Natural killer cell (primary cell): ENCODE results near the gene DLGAP4. TPM values are rescaled to one million over a fixed set of nuclear protein-coding genes. Genes with fewer than 3 reads are reported as not detected.

Experiments used
- ATAC-seq, 3 donors: fragments of 150-1000 bp in 2 of 3; fragments of 200-7000 bp in 1 of 3; cut with Tn5 transposase; 1 replicate in 1 of 3; 2 replicates in 2 of 3; pipeline ENCODE4 v1.10.0; 2021; ENCODE audit warnings: mild to moderate bottlenecking in 2 of 3, moderate library complexity in 2 of 3
- DNase-seq, 2 donors: peaks; one replicate each; pipeline versions ENCODE4 v3.0.0 to v3.0.0-alpha.2; 2013 to 2021; ENCODE audit warnings: mixed read lengths in 1 of 2
- H3K27ac ChIP-seq: one replicate; pipeline ENCODE4 v1.5.1; 2013; ENCODE audit warnings: mild to moderate bottlenecking, low read length
- H3K27me3 ChIP-seq: one replicate; pipeline ENCODE4 v1.6.1; 2013; ENCODE audit warnings: low read length; ENCODE audit not compliant: control insufficient read depth, insufficient read depth
- H3K36me3 ChIP-seq: one replicate; pipeline ENCODE4 v1.6.1; 2013; ENCODE audit warnings: low read length; ENCODE audit not compliant: control insufficient read depth, insufficient read depth
- H3K4me1 ChIP-seq: one replicate; pipeline ENCODE4 v1.6.1; 2013; ENCODE audit warnings: low read length; ENCODE audit not compliant: control insufficient read depth, insufficient read depth
- H3K4me3 ChIP-seq: one replicate; pipeline ENCODE4 v1.5.1; 2013; ENCODE audit warnings: low read length
- H3K9me3 ChIP-seq: one replicate; pipeline ENCODE4 v1.6.1; 2013; ENCODE audit warnings: low read length; ENCODE audit not compliant: control insufficient read depth, insufficient read depth
- H3K27ac Mint-ChIP-seq, 2 donors: one replicate each; pipeline ENCODE4 v1.8.0; 2022; ENCODE audit warnings: mild to moderate bottlenecking in 2 of 2, mixed read lengths in 2 of 2, moderate library complexity in 1 of 2
- H3K27me3 Mint-ChIP-seq, 2 donors: one replicate each; pipeline ENCODE4 v1.8.0; 2022; ENCODE audit warnings: low read depth in 2 of 2, mixed read lengths in 2 of 2
- H3K36me3 Mint-ChIP-seq: one replicate; pipeline ENCODE4 v1.8.0; 2022; ENCODE audit warnings: mixed read lengths
- H3K4me1 Mint-ChIP-seq, 2 donors: one replicate each; pipeline ENCODE4 v1.8.0; 2022; ENCODE audit warnings: mixed read lengths in 2 of 2
- H3K4me3 Mint-ChIP-seq: one replicate; pipeline ENCODE4 v1.8.0; 2022; ENCODE audit warnings: mild to moderate bottlenecking, moderate library complexity, mixed read lengths
- H3K9me3 Mint-ChIP-seq, 2 donors: one replicate each; pipeline ENCODE4 v1.8.0; 2022; ENCODE audit warnings: mixed read lengths in 2 of 2
- CTCF ChIP-seq: fragments of 200-600 bp; IDR thresholded peaks from one replicate; pipeline ENCODE4 v1.8.0; 2022; ENCODE audit warnings: antibody characterized with exemption
- WGBS: methylation state at CpG from one replicate; pipeline ENCODE4 v1.1.7; 2013; ENCODE audit warnings: missing lambda C conversion rate; ENCODE audit not compliant: insufficient coverage; 5-methylcytosine and 5-hydroxymethylcytosine counted together
- intact Hi-C: fragments of 100-400 bp; cut with micrococcal nuclease; formaldehyde crosslinking; loops from one replicate; pipeline ENCODE4 v1.14.2; 2022
- total RNA-seq, 4 donors: library from RNA; stranded (reverse); fragments of 120-200 nt in 1 of 4; gene quantifications; one replicate each; pipeline versions ENCODE4 v1.2.3 to v1.2.4, GENCODE V29; 2013 to 2022

Gene DLGAP4
- total RNA-seq, 3 donors from 2014 or later (not counting 1 experiment from before 2014, with no cell fraction given): 47.9 to 51.6 (median 51.2) TPM

GRCh38 chr20:36532388-36532787 is 226.2 kb downstream of the DLGAP4 start:
- no peaks in the 10 kb centered on the region for H3K4me1 Mint-ChIP-seq
- Histone ChIP-seq H3K4me1 (no peaks in the 10 kb centered on the region), H3K27ac (no peak overlapping the region), H3K27me3 (no peaks in the 10 kb centered on the region), H3K36me3 (peaks cover 8% of the 10 kb centered on the region), H3K4me3 (no peak overlapping the region), H3K9me3 (no peaks in the 10 kb centered on the region)
- ATAC-seq (no peak), DNase-seq (no peak)
- H3K4me3 Mint-ChIP-seq: no peak overlapping the region
- no peaks in the 10 kb centered on the region for H3K9me3 Mint-ChIP-seq
- WGBS: 91% methylated on average over 10 of the region's 10 CpGs
- no peak for TF ChIP-seq CTCF
- no peaks in the 10 kb centered on the region for H3K27me3 Mint-ChIP-seq
- no peaks in the 10 kb centered on the region for H3K36me3 Mint-ChIP-seq
- intact Hi-C loops: no loop called here
- H3K27ac Mint-ChIP-seq: no peak overlapping the region

- no peaks in the 10 kb centered on the region for H3K36me3 Mint-ChIP-seq
- Histone ChIP-seq H3K4me1 (no peaks in the 10 kb centered on the region), H3K9me3 (no peaks in the 10 kb centered on the region), H3K27ac (no peak overlapping the region), H3K36me3 (peaks cover 4% of the 10 kb centered on the region), H3K27me3 (no peaks in the 10 kb centered on the region), H3K4me3 (no peak overlapping the region)
- TF ChIP-seq CTCF: no peak
- no peak for ATAC-seq
- no peaks in the 10 kb centered on the region for H3K27me3 Mint-ChIP-seq
- WGBS: 86% methylated on average over 3 of the region's 3 CpGs
- H3K4me3 Mint-ChIP-seq: no peak overlapping the region
- H3K9me3 Mint-ChIP-seq: no peaks in the 10 kb centered on the region
- DNase-seq: no peak
- H3K4me1 Mint-ChIP-seq: no peaks in the 10 kb centered on the region
- H3K27ac Mint-ChIP-seq: no peak overlapping the region
- intact Hi-C loops: no loop called here
Observed at GRCh38 chr20:36532822-36533221, 226.7 kb downstream of the DLGAP4 start.

- no peak overlapping the region for H3K4me3 Mint-ChIP-seq
Observed at GRCh38 chr20:36538026-36538722, 232.0 kb downstream of the DLGAP4 start.

More at GRCh38 chr20:36538026-36538722, 232.0 kb downstream of the DLGAP4 start:
- peaks cover 14% of the 10 kb centered on the region for H3K4me1 ChIP-seq
- intact Hi-C loops: no loop called here
- H3K36me3 ChIP-seq: no peaks in the 10 kb centered on the region
- no peaks in the 10 kb centered on the region for H3K36me3 Mint-ChIP-seq
- no peak for TF ChIP-seq CTCF
- no peaks in the 10 kb centered on the region for H3K27me3 ChIP-seq
- ATAC-seq (no peak), DNase-seq (no peak)
- no peak overlapping the region for H3K27ac ChIP-seq
- no peak overlapping the region for H3K4me3 ChIP-seq
- H3K27me3 Mint-ChIP-seq: no peaks in the 10 kb centered on the region
- H3K9me3 Mint-ChIP-seq: no peaks in the 10 kb centered on the region
- 95% methylated on average over 11 of the region's 11 CpGs for WGBS
- no peak overlapping the region for H3K27ac Mint-ChIP-seq
- peaks cover 0 to 9% of the 10 kb centered on the region in 2 donors for H3K4me1 Mint-ChIP-seq
- H3K9me3 ChIP-seq: no peaks in the 10 kb centered on the region
